Endothelial cell of umbilical vein (primary cell): ENCODE results near the gene PRSS33. TPM values are rescaled to one million over a fixed set of nuclear protein-coding genes. Genes with fewer than 3 reads are reported as not detected.

Source experiments
- BruUV-seq: library from RNA; stranded (reverse); fragments of 400-500 nt; replicated peaks from 2 replicates; lab custom pipeline; 2021; lab: Mats Ljungman, UMichigan
- CTCF ChIA-PET: fragments of 300-600, 350-600 bp; sonication (Branson Sonifier 250); formaldehyde crosslinking; loops from one replicate; lab custom pipeline; 2021; ENCODE audit warnings: antibody characterized with exemption, inconsistent platforms; lab: Charles Lee
- POLR2A ChIA-PET: fragments of 300-600, 350-600 bp; sonication (Branson Sonifier 250); formaldehyde crosslinking; loops from one replicate; lab custom pipeline; 2021; ENCODE audit warnings: antibody characterized with exemption, inconsistent platforms; lab: Charles Lee
- DNase-seq: peaks from one replicate; pipeline ENCODE4 v3.0.0-alpha.2; 2011; ENCODE audit warnings: low read depth, low spot score
- FAIRE-seq: peaks from 2 replicates; lab custom pipeline; 2011; peaks lifted over from hg19 to GRCh38; lab: Jason Lieb, UNC
- H2AFZ ChIP-seq: 2 replicates; pipeline ENCODE4 v1.6.0; 2012; ENCODE audit warnings: low read depth, low read length, control low read depth, inconsistent platforms
- H3K27ac ChIP-seq: 2 replicates; pipeline ENCODE4 v1.5.1; 2011; ENCODE audit warnings: low read depth, mild to moderate bottlenecking, control low read depth, low read length, moderate library complexity; ENCODE audit not compliant: insufficient read depth
- H3K27me3 ChIP-seq, 2 experiments: 2 replicates each; pipeline versions ENCODE4 v1.6.0 to v1.6.1; 2011; ENCODE audit warnings: low read length in 2 of 2, mixed read lengths in 1 of 2; ENCODE audit not compliant: control insufficient read depth in 2 of 2, insufficient read depth in 2 of 2
- H3K36me3 ChIP-seq, 2 experiments: 2 replicates in 1 of 2; 3 replicates in 1 of 2; pipeline ENCODE4 v1.5.1; 2011; ENCODE audit warnings: low read length in 2 of 2, mild to moderate bottlenecking in 1 of 2, moderate library complexity in 1 of 2; ENCODE audit not compliant: control insufficient read depth in 2 of 2, insufficient read depth in 2 of 2; ENCODE audit errors: extremely low read depth in 1 of 2
- H3K4me1 ChIP-seq: 3 replicates; pipeline ENCODE4 v1.5.1; 2011; ENCODE audit warnings: mild to moderate bottlenecking, low read length; ENCODE audit not compliant: control insufficient read depth, insufficient read depth; ENCODE audit errors: extremely low read depth
- H3K4me2 ChIP-seq: 2 replicates; pipeline ENCODE4 v1.6.1; 2011; ENCODE audit warnings: low read length, control low read depth, mixed read lengths; ENCODE audit not compliant: insufficient read depth
- H3K4me3 ChIP-seq, 3 experiments: fragments of 200-600 bp in 1 of 3; sonication (generic), shearing (Covaris generic) in 1 of 3; replicated peaks in 1 of 3; 2 replicates each; pipeline ENCODE4 v1.5.1; 2011 to 2016; ENCODE audit warnings: control low read depth in 3 of 3, low read length in 3 of 3, mild to moderate bottlenecking in 2 of 3, inconsistent platforms in 1 of 3, low read depth in 1 of 3, moderate library complexity in 1 of 3; ENCODE audit not compliant: insufficient read depth in 1 of 3
- H3K79me2 ChIP-seq: 2 replicates; pipeline ENCODE4 v1.6.0; 2012; ENCODE audit warnings: low read length, inconsistent platforms; ENCODE audit not compliant: control insufficient read depth, insufficient read depth
- H3K9ac ChIP-seq: replicated peaks from 2 replicates; pipeline ENCODE3; 2011; ENCODE audit warnings: low read length, control low read depth; ENCODE audit not compliant: insufficient read depth; ENCODE audit errors: extremely low read depth
- H3K9me1 ChIP-seq: replicated peaks from 3 replicates; pipeline ENCODE4 v1.6.0; 2011; ENCODE audit warnings: mild to moderate bottlenecking, low read length; ENCODE audit not compliant: control insufficient read depth, insufficient read depth; ENCODE audit errors: extremely low read depth
- H3K9me3 ChIP-seq: replicated peaks from 2 replicates; pipeline ENCODE4 v1.5.1; 2012; ENCODE audit warnings: low read length, inconsistent platforms; ENCODE audit not compliant: control insufficient read depth, insufficient read depth
- H4K20me1 ChIP-seq: replicated peaks from 2 replicates; pipeline ENCODE3; 2011; ENCODE audit warnings: mild to moderate bottlenecking, low read length; ENCODE audit not compliant: control insufficient read depth, insufficient read depth; ENCODE audit errors: extremely low read depth
- CTCF ChIP-seq, 2 donors: IDR thresholded peaks; 1 replicate in 1 of 2; 2 replicates in 1 of 2; pipeline ENCODE4 v1.5.1; 2011; ENCODE audit warnings: low read length in 2 of 2, mild to moderate bottlenecking in 2 of 2, moderate library complexity in 2 of 2, control low read depth in 1 of 2, inconsistent platforms in 1 of 2, low read depth in 1 of 2; ENCODE audit not compliant: insufficient read depth in 1 of 2; ENCODE audit errors: extremely low read depth in 1 of 2
- EZH2 ChIP-seq: IDR thresholded peaks from 2 replicates; pipeline ENCODE4 v1.6.1; 2012; ENCODE audit warnings: borderline replicate concordance, low read depth, mild to moderate bottlenecking, moderate library complexity, low read length, inconsistent platforms; ENCODE audit not compliant: severe bottlenecking
- FOS ChIP-seq: IDR thresholded peaks from 2 replicates; pipeline ENCODE4 v1.6.1; 2011; ENCODE audit warnings: mild to moderate bottlenecking, low read length, moderate library complexity, borderline replicate concordance; ENCODE audit not compliant: insufficient read depth
- GATA2 ChIP-seq: IDR thresholded peaks from 2 replicates; pipeline ENCODE4 v1.7.0; 2011; ENCODE audit warnings: low read depth, mild to moderate bottlenecking, moderate library complexity, mixed read lengths, low read length; ENCODE audit not compliant: insufficient read length, insufficient read depth
- JUN ChIP-seq: IDR thresholded peaks from 2 replicates; pipeline ENCODE4 v1.6.1; 2011; ENCODE audit warnings: borderline replicate concordance, low read depth; ENCODE audit not compliant: insufficient read length, insufficient read depth
- MAX ChIP-seq: IDR thresholded peaks from 2 replicates; pipeline ENCODE4 v1.6.1; 2011; ENCODE audit not compliant: insufficient read depth, insufficient read length
- MYC ChIP-seq: IDR thresholded peaks from one replicate; pipeline ENCODE4 v1.6.1; 2011; ENCODE audit warnings: mild to moderate bottlenecking, low read depth, low read length
- POLR2A ChIP-seq: IDR thresholded peaks from 2 replicates; pipeline ENCODE4 v1.6.1; 2012; ENCODE audit warnings: low read depth, mild to moderate bottlenecking, control low read depth, low read length
- POLR2AphosphoS5 ChIP-seq: IDR thresholded peaks from 2 replicates; pipeline ENCODE4 v1.6.1; 2012; ENCODE audit warnings: low read depth, mild to moderate bottlenecking, control low read depth, low read length, moderate library complexity; ENCODE audit not compliant: insufficient read depth
- dilution Hi-C: fragments of 300-500 bp; cut with MboI; formaldehyde crosslinking; loops from one replicate; pipeline ENCODE4 v1.15.0; 2019; ENCODE audit warnings: low sequenced_read_pairs; ENCODE audit not compliant: extremely low pct_ligation_motif_present
- intact Hi-C: fragments of 100-400 bp; cut with micrococcal nuclease; formaldehyde crosslinking; loops from one replicate; pipeline ENCODE4 v1.10.0; 2022
- polyA plus RNA-seq, 4 experiments: library from polyadenylated mRNA; depleted of rRNA in 3 of 4; stranded (reverse) in 3 of 4; unstranded in 1 of 4; fragments of >200 nt; gene quantifications; 2 replicates each; pipeline versions ENCODE4 v1.2.1 to v1.2.3, GENCODE V29; 2011 to 2012; ENCODE audit warnings: missing spikeins in 1 of 4
- total RNA-seq: library from RNA; stranded (reverse); gene quantifications from 2 replicates; pipeline ENCODE4 v1.2.3, GENCODE V29; 2021

PRSS33 gene
- total and polyA plus RNA-seq, 2 donors (not counting 3 experiments of a cell fraction or from before 2014, with no cell fraction given) = not detected

- Histone ChIP-seq H3K36me3 (no peaks in the 10 kb centered on the region), H3K9me3 (no peaks in the 10 kb centered on the region), H3K4me1 (no peaks in the 10 kb centered on the region), H3K79me2 (no peaks in the 10 kb centered on the region), H3K27ac (no peak overlapping the region), H3K4me3 (no peak overlapping the region), H3K4me2 (no peak overlapping the region), H3K27me3 (no peaks in the 10 kb centered on the region), H4K20me1 (no peaks in the 10 kb centered on the region), H2AFZ (no peak overlapping the region), H3K9me1 (no peaks in the 10 kb centered on the region), H3K9ac (no peak overlapping the region)
- no peak for TF ChIP-seq JUN
- TF ChIP-seq POLR2A = no peak
- TF ChIP-seq EZH2 = no peak
- no peak for TF ChIP-seq GATA2
- TF ChIP-seq CTCF (IDR thresholded peaks at IDR 0.05; ENCODE audit: extremely low read depth in 1 of 2, insufficient read depth in 1 of 2, low read depth in 1 of 2, low read length in 2 of 2) = no peak
- TF ChIP-seq MAX = no peak
- no peak for TF ChIP-seq MYC
- no peak for TF ChIP-seq FOS
- TF ChIP-seq POLR2AphosphoS5 = no peak
- dilution Hi-C loops = no loop called here
- ChIA-PET CTCF (interaction anchor here (1.2 kb wide), 1 partner anchor 181 kb away, joined by 4 read pairs; no protein-coding TSS in a partner anchor), POLR2A (no interaction called here)
- DNase-seq (no peak), FAIRE-seq (no peak)
- intact Hi-C loops = no loop called here
- no TSS peak for BruUV-seq
Observed at GRCh38 chr16:2745961-2746360, 41.4 kb downstream of the PRSS33 start.
